IPS-15b (cell line): ENCODE results near the gene SESN1.
"Not testable (repeated sequence)": the region's sequence is repeated elsewhere in the genome, so short reads cannot be mapped to it uniquely, and the experiment has no call there.

ENCODE experiments used
- H3K27me3 ChIP-seq: one replicate; pipeline ENCODE4 v1.6.1; 2013; ENCODE audit warnings: low read length; ENCODE audit not compliant: control insufficient read depth, insufficient read depth
- H3K36me3 ChIP-seq: one replicate; pipeline ENCODE4 v1.6.1; 2013; ENCODE audit warnings: low read length; ENCODE audit not compliant: control insufficient read depth, insufficient read depth
- H3K4me1 ChIP-seq: one replicate; pipeline ENCODE4 v1.6.1; 2013; ENCODE audit warnings: mild to moderate bottlenecking, low read length; ENCODE audit not compliant: control insufficient read depth, insufficient read depth
- H3K4me3 ChIP-seq: one replicate; pipeline ENCODE4 v1.5.1; 2013; ENCODE audit warnings: low read depth, low read length
- H3K9ac ChIP-seq: one replicate; pipeline ENCODE4 v1.6.1; 2013; ENCODE audit warnings: low read depth, mild to moderate bottlenecking, low read length
- H3K9me3 ChIP-seq: one replicate; pipeline ENCODE4 v1.6.1; 2013; ENCODE audit warnings: mild to moderate bottlenecking, low read length; ENCODE audit not compliant: control insufficient read depth, insufficient read depth

The SESN1 gene

DNA sequence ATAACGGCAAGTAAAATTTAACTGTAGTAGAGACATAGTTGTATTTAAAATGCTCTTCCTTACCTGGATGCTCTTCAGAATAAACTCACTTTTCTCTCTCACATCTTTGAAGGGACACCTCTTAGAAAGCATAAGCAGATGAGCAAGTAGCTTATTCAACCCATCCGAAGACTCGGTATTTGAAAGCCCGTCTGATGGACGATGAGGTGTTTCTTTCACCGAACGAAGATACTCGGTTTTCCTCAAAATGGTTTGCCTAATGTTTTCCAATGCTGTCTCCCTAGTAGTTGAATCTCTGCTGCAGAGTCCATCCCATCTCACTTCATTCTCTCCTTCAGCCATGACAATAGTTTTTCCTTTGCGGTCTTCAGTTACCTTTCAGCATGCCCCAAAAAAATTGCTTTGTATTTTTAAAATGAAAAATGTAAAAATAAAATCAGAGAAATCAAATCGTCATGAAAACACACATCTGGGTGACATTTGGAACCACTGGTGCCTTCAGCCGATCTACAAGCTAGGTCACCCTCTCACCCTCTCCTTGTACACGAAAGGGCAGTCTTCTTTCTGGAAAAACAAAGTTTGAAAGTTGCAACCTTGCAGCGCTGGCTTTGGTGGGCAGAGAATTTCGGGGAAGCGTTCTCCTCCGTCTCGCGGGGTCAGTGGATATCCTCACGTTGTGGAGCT, 772 bp downstream of the SESN1 start:
- H3K27me3 ChIP-seq = no peaks in the 10 kb centered on the region
- H3K36me3 ChIP-seq = no peaks in the 10 kb centered on the region
- peak overlapping the region; percentile 85 for H3K4me3 ChIP-seq
- no peaks in the 10 kb centered on the region for H3K9me3 ChIP-seq
- peak overlapping the region; percentile 32 for H3K9ac ChIP-seq
- H3K4me1 ChIP-seq = peaks cover 6% of the 10 kb centered on the region

DNA sequence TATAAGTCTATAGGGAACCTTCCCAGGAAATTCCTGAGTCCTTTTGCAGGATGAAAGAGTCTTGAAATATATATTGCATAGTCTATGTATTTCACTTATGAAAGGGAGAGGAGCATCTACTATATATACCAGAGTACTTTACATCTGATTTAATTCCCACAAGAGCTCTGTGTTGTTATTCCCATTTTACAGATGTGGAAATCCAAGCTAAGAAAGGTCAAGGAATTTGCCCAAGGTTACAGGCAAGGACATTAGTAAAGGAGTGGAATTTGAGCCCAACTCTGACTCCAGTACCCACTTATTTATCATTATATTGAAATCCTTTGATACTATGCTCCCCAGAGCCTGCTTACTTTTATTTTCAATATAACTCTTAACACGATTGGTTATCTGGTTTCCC, 2.6 kb downstream of the SESN1 start:
- no peaks in the 10 kb centered on the region for H3K27me3 ChIP-seq
- no peaks in the 10 kb centered on the region for H3K9me3 ChIP-seq
- peaks cover 6% of the 10 kb centered on the region for H3K4me1 ChIP-seq
- H3K9ac ChIP-seq = no peak overlapping the region
- H3K4me3 ChIP-seq = no peak overlapping the region
- H3K36me3 ChIP-seq = no peaks in the 10 kb centered on the region

DNA sequence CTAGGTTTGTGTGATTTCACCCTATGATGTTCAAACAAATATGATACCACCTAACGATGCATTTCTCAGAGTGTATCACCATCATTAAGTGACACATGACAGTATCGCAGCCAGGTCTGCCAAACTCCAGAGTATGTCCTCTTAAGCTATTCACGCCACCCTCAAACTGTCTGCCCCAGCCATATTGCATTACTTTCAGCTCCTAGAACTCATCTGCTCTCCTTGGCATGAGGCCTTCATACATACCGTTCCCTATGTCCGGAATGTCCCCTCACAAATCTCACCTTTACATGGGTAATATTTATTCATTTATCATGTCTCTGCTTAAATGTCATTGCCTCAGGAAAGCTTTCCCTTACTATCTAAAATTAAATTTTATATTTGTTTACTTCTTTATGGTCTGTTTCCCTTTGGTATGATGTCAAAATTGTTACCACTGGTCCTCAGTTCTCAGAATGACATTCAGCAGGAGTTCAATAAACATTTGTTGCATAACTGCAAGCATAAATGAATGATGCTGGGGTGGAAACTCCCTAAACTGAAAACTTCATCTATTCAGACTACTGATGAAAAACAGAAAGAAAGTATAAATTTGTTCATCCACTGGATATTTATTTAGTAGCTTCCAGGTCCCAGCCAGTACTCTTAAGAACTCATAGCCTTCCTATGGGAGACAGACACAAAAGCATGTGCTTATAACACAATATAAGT, 3.2 kb downstream of the SESN1 start:
- Histone ChIP-seq H3K27me3 (no peaks in the 10 kb centered on the region), H3K9me3 (no peaks in the 10 kb centered on the region), H3K4me1 (peaks cover 6% of the 10 kb centered on the region), H3K36me3 (no peaks in the 10 kb centered on the region), H3K4me3 (no peak overlapping the region), H3K9ac (no peak overlapping the region)

DNA sequence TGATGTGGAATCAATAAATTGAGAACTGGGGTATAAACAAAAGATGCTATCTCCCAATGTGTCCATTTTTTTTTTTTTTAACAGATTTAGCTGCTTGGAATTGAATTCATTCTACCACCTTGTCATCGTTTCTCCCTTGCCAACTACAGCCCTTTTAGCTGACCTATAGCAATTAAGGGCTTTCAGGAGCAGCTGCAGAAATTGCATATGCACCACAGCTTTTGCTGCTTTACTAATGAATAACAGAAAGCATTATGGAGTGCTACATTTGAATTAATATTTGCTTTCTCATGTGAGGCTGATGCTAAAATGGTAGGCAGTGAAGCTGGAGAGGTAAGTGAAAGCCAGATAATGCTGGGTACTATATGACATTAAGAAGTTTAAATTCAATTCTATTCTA, 5.7 kb downstream of the SESN1 start:
- H3K9ac ChIP-seq = no peak overlapping the region
- peaks cover 6% of the 10 kb centered on the region for H3K4me1 ChIP-seq
- no peaks in the 10 kb centered on the region for H3K27me3 ChIP-seq
- H3K4me3 ChIP-seq = no peak overlapping the region
- no peaks in the 10 kb centered on the region for H3K9me3 ChIP-seq
- H3K36me3 ChIP-seq = no peaks in the 10 kb centered on the region

DNA sequence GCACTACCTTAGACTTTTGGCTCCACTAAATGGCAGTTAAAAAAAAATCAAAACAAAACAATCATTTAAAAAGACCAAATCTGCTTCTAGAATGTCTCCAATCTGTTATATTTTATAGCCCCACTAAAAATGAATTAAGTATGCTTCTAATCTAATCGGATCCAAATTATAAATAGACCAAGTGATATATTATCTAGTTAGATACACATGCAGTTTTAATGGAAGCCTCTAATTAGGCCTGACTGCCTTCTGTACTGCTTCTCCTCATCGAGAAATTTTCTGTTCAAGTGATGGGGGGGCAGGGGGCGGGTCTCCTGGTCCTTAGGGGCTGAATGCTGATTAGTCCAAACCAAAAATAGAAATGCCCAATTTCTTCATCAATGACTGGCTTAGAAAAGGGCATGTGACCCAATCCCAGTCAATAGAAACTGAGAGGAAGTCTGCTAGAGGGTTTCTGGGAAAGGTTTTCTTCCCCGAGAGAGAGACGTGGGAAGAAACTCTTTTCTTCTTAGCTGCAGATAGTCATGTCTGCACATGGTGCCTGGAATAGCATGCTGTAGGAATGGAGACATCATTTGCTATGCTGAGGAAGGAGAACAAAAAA, 6.9 kb downstream of the SESN1 start:
- H3K4me3 ChIP-seq = no peak overlapping the region
- H3K9me3 ChIP-seq = no peaks in the 10 kb centered on the region
- H3K27me3 ChIP-seq = no peaks in the 10 kb centered on the region
- H3K9ac ChIP-seq = no peak overlapping the region
- H3K36me3 ChIP-seq = no peaks in the 10 kb centered on the region
- H3K4me1 ChIP-seq = peaks cover 4% of the 10 kb centered on the region

DNA sequence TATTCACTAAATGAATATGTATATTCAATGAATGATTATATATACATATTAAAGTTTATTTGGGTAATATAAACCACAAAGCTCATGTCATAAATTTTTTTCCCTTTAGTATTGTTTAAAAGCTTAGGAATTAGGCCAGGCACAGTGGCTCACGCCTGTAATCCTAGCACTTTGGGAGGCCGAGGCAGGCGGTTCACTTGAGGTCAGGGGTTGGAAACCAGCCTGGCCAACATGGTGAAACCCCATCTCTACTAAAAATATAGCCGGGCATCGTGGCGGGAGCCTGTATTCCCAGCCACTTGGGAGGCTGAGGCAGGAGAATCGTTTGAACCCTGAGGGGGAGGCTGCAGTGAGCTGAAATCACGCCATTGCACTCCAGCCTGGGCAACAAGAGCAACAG, 10.5 kb downstream of the SESN1 start:
- H3K4me1 ChIP-seq, H3K9ac ChIP-seq, H3K4me3 ChIP-seq, H3K36me3 ChIP-seq, H3K9me3 ChIP-seq, H3K27me3 ChIP-seq: not testable (repeated sequence)

DNA sequence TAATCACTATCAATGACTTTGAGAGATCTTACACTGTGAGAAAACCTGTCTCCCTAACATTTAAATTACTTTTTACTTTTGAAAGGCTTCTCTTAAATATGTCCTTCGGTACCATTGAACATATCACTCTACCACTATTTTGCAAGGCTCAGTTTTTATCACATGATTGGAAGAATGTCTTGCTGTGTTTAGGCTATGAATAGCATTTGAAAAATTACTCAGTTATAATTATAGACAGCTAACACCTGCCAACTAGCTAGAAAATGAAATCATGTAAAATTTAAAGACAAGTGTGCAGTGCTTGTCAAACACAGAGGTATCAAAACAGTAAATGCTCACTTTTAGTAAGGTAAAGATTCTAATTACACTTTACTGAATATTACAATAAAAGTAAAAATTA, 11.0 kb downstream of the SESN1 start:
- Histone ChIP-seq H3K27me3 (no peaks in the 10 kb centered on the region), H3K4me3 (no peak overlapping the region)

DNA sequence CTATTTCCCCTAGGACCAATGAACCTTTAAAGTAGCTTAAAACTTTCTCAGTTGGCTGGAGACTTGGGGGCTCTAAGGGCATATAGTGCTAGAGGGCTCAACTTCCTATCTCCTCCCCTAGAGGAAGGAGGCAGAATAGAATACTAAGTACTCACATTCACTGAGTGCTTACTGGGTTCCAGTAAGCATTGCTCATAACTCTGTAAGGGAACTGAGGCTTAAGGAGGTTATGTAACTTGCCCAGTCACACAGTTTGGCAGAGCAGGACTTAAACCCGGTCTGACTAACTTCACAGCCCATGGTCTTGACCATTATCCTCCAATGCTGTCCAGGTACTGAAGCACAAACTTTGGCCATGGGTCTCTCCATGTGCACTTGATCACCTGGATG, 12.5 kb downstream of the SESN1 start:
- Histone ChIP-seq H3K4me1 (no peaks in the 10 kb centered on the region), H3K27me3 (no peaks in the 10 kb centered on the region), H3K36me3 (no peaks in the 10 kb centered on the region), H3K9me3 (no peaks in the 10 kb centered on the region), H3K9ac (no peak overlapping the region), H3K4me3 (no peak overlapping the region)

More for the DNA sequence above, 11.0 kb downstream of the SESN1 start:
- Histone ChIP-seq H3K36me3 (no peaks in the 10 kb centered on the region), H3K4me1 (no peaks in the 10 kb centered on the region), H3K9ac (no peak overlapping the region), H3K9me3 (no peaks in the 10 kb centered on the region)

DNA sequence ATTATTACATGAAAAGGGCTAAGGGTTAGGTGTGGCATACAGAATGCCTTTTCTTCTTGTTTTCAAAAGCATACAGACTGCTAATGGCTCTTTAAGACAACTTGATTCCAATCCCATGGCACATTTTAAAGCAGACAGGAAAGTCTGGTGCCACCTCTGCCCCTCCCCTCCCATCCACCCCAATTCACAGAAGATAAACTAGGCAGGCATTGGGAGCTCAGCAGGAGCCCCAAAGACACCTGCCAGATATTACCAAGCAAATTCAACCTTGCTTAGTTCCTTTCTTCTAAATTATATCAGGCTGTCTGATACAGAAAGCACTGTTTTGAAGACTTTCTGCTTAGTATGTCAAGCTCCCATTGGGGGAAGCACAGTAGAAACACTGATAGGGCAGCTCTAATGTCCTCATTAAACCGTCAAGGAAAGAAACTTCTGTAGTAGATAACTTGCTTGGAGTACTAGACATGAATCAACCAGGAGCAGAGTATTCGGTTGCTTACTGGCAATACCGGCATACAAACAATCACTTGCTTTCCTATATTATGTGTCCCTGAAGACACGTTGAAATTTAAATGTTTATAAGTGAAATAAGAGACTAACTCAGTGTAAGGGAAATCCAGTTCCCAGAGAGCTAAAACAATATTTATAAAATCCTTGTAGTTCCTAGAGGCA, 13.0 kb downstream of the SESN1 start:
- H3K4me3 ChIP-seq = no peak overlapping the region
- H3K36me3 ChIP-seq = no peaks in the 10 kb centered on the region
- no peak overlapping the region for H3K9ac ChIP-seq
- H3K27me3 ChIP-seq = no peaks in the 10 kb centered on the region
- H3K4me1 ChIP-seq = no peaks in the 10 kb centered on the region
- H3K9me3 ChIP-seq = no peaks in the 10 kb centered on the region

DNA sequence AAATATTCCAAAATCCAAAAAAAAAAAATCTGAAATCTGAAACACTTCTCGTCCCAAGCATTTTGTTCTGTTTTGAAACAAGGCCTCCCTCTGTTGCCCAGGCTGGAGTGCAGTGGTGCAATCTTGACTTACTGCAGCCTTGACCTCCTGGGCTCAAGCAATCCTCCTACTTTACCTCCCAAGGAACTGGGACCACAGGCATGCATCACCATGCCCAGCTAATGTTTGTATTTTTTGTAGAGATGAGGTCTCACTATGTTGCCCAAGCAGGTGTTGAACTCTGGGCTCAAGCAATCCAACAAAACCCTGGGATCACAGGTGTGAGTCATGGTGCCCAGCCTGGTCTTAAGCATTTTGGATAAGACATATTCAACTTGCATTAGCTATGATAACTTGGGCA, 13.6 kb downstream of the SESN1 start:
- no peak overlapping the region for H3K9ac ChIP-seq
- no peaks in the 10 kb centered on the region for H3K9me3 ChIP-seq
- H3K27me3 ChIP-seq = no peaks in the 10 kb centered on the region
- no peaks in the 10 kb centered on the region for H3K4me1 ChIP-seq
- no peaks in the 10 kb centered on the region for H3K36me3 ChIP-seq
- H3K4me3 ChIP-seq = no peak overlapping the region

DNA sequence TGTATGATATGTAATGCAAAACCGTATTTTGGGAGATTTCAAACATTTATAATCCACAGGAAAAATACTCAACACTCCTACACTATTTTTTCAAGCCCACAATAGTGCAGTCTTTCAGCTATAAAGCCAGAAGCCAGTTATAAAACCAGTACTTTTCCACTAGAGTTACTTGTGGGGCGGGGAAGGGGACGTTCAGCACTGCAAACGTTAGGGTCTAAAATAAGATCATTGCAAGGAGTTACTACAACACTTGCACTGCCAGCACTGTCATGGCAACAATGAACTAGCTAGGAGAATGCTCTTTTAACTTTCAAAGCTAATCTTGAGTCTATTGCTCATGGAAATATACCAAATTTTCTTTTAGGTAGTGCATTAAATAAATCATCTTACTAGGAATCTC, 14.7 kb downstream of the SESN1 start:
- no peak overlapping the region for H3K9ac ChIP-seq
- no peak overlapping the region for H3K4me3 ChIP-seq
- H3K36me3 ChIP-seq = no peaks in the 10 kb centered on the region
- no peaks in the 10 kb centered on the region for H3K9me3 ChIP-seq
- H3K27me3 ChIP-seq = no peaks in the 10 kb centered on the region
- H3K4me1 ChIP-seq = no peaks in the 10 kb centered on the region

DNA sequence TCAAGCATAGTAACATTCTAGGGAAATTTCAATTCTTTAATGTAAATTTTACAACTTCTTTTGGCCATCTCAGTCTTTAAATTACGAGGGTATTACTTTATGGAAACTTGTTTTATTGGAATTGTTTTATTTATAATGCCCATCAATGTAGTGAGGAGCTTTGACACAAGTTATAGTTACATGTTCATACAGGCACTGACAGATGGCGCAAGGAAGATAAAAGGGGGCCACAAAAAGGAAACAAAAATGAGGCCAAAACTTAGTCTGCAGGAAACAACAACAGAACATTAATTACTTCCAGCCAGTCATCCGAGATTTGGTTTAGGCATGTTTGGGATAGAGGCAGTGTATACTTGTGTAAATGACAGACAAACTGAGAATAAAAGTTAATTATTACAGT, 18.3 kb downstream of the SESN1 start:
- Histone ChIP-seq H3K9ac (no peak overlapping the region), H3K4me3 (no peak overlapping the region), H3K4me1 (peaks cover 3% of the 10 kb centered on the region), H3K36me3 (no peaks in the 10 kb centered on the region), H3K27me3 (no peaks in the 10 kb centered on the region), H3K9me3 (no peaks in the 10 kb centered on the region)
